HuH-7.5 (cell line): ENCODE results near the gene HNRNPM.
"Not testable (repeated sequence)": the region's sequence is repeated elsewhere in the genome, so short reads cannot be mapped to it uniquely, and the experiment has no call there.

Source experiments
- DNase-seq: peaks from one replicate; pipeline ENCODE4 v3.0.0; 2011; ENCODE audit warnings: low spot score

The HNRNPM gene

DNA sequence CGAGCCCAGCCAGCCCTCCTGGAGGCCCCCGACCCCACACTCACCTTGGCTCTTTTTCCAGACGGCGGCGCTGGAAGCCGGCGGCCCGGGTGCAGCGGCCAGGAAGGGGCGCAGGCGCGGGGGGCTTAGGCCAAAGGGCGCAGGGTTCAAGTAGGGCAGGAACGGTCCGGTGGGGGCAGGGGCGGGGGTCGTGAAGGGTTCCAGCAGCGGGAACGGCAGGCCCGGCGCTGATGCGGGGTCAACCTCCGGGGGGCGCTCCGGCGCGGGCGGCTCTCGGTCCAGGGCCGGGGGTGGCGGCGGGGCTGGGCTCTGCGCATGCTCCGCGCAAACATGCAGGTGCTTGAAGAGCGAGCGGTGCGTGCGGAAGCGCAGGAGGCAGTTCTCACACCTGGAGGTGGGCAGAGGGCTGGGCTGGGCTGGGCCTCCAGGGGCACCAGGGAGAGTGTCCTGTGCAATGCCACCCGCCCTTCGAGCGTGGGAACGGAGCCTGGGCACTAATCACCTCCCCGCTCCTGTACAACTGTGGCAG lies 66.9 kb downstream of the HNRNPM start:
- DNase-seq = no peak

DNA sequence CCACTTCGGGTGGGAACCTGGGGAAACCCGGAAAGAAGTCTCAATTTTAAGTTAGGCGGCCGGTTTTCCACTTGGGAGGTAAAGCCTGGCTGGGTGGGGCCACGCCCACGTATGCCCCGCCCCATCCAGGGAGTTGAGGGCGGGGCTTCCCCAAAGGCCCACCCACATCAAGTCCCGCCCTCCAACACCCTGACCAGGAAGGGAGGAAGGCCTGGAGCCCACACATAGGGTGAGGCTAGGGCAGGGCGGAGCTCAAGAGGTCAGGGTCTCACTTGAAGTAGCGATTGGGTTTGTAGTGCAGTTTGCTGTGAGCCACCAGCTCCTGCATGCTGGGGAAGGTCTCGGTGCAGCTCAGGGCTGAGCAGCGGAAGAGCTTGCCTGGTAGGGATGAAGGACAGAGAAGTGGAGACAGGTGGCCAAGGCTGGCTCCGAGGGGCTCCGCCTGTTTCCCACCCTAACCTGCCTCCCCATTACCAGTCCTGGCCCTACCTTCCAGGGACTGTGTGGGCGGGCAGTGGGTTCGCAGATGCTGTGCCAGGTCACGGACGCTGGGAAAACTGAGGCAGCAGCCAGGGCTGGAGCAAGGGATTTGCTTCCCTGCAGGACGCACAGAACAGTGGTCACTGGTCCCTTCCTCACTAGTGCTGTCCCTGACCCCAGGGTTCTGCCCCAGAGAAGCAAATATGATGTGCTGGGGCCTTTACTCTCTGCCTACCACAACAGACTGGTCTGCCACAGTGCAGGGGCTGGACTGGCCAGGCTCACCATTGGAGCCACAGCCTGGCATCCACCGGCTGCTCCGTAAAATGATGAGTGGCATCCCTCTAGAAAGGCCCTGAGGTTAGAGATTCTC lies 67.6 kb downstream of the HNRNPM start:
- peak; percentile 74 for DNase-seq

DNA sequence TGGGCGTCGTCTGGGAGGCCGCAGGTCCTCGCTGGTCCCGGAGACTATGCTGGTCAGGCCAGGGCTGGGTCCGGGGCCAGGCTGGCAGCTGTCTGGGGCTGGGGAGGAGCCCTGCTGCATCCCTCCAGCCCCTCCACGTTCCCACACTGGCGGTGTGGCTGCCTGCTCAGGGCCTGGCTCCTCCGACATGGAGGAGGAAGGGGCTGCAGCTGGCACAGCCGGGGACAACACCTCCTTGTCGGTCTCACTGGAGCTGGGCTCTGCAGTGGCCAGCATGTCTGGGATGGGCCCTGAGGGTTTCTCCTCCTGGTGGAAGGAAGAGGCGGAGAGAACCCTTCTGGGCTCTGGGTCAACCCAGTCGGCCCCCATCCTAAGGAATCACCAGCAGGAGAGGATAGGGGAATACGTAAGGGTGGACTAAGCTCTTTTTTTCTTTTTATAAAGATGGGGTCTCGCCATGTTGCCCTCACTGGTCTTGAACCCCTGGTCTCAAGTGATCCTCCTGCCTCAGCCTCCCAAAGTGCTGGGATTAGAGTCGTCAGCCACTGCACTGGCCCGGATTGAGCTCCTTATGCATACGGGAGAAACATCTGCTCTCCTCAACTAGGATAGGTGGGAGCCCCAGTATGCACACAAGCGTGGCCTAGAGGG lies 68.4 kb downstream of the HNRNPM start:
- DNase-seq = no peak

DNA sequence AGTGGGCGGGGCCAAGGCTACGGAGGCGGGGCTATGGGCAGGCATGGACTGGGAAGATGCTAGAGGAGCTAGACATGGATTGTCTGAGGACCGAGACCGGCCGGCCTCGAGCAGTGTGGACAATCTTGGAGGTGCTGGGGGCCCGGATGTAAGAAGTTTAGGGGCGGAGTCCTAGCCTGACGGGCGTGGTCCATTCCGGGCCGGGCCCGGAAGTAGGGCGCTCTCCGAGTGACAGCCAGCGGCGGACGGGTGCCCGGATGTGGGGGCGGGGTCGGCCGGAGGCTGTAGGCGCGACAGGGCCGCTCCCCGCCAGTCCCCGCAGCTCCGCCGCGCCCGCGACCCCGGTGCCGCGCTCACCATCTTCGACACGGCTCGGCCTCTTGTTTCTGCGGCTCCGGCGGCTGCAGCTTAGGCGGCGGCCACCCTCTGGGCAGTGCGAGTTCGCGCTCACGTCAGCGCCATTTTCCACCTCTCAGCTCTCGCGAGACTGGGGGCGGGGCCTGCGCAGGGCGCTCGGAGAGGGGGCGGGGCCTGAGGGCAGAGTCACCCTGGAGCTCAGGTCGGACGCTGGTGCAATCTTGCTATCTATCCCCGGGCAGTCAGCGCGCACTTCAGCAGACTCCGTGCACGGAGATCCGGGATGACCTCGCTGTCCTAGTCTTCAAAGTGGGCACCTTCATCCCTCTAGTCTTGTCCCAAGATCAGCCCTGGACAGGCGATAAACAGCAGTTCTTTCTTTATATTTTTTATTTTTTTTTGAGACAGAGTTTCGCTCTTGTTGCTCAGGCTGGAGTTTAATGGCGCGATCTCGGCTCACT lies 69.1 kb downstream of the HNRNPM start, which contains the start of gene ZNF414:
ZNF414 (minus strand) TSS at position 481 of the 818 bp plus-strand sequence; CDS start at position 360, 121 bp downstream.
- peak; percentile 99 for DNase-seq

GRCh38 chr19:8514505-8515009 lies 69.8 kb downstream of the HNRNPM start:
- not testable (repeated sequence) for DNase-seq

DNA sequence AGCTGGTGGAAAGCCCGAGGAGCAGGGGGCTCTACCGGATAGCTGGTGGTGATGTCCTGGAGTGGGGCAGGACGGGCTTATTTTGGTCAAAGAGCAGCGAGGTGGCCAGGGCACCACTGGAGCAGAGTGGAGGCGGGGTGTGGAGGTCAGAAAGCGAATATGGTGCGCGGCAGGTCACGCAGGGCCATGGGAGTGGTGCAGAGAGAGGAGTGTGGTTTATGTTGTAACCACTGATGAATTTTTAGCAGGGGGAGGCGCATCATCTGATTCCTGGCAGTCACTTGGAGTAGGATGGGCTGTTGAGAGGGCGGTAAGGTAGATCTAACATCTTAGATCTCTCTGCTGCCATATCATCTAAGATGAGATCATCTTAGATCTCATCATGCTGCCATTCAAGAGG lies 70.5 kb downstream of the HNRNPM start:
- DNase-seq = no peak

- DNase-seq = no peak
Observed at GRCh38 chr19:8517551-8518442, 73.0 kb downstream of the HNRNPM start.

GRCh38 chr19:8518536-8518935 lies 73.8 kb downstream of the HNRNPM start:
- no peak for DNase-seq

- no peak for DNase-seq
Observed at GRCh38 chr19:8519388-8519787, 74.6 kb downstream of the HNRNPM start.

DNA sequence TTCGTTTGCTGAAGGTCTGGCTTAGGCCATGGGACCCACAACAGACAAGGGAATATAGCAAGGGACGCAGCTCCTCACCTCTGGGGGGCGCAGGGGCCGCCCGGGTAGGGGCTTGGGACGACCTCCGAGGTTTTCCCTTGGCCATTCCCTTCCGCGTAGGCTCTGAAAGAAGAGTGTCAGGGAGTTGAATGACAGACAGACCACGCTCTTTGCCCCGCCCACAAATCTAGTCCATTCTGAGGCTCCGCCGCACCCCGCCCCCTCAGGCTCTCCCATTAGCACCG lies 80.6 kb downstream of the HNRNPM start:
- no peak for DNase-seq

DNA sequence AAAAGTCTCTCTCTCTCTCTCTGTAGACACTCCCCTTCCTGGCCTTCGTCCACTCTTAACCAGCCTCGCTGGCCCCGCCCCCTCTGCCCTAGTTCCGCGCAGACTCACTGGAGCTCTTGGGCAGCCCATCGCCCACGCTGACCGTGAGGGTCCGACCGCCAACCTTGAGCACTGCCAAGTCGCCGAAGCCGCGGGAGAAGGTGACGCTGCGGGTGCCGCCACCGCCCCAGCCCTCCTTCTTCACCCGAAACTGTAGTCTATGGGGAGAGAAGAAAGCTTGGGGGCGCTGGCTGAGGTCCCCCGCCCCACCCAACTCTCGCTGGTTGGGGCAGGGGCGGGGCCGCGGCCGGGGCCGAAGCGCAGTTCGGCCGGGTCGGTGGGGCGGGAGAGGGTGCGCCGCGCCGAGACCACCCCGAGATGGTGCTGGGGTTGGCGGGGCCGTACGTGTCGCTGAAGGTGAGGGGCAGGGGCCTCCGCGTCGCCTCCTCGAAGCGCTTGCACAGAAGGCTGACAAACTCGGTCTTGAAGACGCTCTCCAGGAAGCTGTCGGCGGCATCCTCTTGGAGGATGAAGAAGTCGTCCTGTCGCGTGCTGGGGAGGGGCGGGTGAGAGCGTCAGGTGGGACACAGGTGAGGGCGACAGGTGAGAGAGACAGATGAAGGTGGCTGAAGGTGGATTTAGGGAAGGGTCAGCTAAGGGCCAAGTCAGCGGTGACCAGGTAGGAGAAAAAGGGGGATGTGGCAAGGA lies 81.7 kb downstream of the HNRNPM start:
- peak; percentile 80 for DNase-seq

DNA sequence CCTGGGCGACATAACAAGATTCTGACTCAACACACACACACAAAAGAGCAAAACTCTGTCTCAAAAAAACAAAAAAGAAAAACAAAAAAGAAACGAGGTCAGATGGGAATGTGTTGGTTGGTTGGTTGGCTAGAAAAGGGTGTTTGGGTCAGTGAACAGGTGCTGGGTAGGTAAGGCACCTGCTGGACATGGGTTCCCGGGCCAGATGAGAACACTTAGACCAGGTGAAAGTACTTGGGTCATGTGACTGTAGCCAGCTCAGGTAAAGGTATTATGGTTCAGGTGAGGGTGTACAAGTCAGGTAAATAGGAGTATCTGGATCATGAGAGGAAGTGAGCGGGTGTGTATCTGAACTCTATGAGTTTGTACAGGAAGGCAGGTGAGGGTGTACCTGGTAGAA lies 83.7 kb downstream of the HNRNPM start:
- no peak for DNase-seq

GRCh38 chr19:8529369-8530006 lies 84.7 kb downstream of the HNRNPM start:
- no peak for DNase-seq

DNA sequence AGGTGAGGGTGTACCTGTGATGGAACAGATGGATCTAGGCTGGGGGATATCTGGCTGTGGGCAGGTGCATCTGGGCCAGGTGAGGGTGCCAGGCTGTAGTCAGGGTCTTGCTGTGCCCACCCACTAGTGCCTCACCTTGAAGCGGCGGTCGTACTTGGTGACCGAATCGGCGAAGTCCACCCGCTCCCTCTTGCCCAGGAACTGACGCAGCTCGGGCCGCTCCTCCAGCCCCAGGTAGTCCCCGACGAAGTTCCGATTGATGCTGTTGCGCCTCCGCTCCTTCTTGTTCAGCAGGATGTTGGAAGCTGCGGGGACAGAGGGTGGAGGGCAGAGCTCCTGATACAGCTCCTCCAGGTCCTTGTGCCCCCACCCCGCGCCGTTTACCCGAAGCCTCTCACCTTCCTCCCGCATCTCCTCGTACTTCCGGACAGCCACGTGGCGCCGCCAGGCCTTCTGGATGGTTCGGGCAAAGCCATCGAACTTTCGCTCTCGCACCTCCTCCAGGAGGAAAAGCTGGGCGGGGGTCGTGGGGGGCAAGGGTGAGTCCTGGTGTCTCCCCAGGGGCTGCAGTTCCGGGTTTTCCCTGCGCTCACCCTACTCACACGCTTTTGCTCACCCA lies 85.4 kb downstream of the HNRNPM start:
- DNase-seq = no peak

DNA sequence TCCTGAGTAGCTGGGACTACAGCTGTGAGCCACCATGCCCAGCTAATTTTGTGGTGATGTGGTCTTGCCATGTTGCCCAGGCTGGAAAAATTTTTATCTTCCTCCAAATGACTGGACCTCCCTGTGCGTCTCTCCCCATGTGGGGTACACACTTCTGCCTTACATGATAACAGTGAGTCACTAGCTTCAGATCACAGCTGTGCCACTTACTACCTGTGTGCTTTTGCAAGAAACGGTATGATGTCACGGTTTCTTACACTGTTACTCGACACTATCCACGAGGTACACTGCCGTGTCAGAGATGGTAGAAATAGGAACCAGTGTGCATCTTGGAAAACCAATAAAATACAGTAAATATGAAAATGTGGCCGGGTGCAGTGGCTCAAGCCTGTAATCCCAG lies 86.7 kb downstream of the HNRNPM start:
- no peak for DNase-seq

DNA sequence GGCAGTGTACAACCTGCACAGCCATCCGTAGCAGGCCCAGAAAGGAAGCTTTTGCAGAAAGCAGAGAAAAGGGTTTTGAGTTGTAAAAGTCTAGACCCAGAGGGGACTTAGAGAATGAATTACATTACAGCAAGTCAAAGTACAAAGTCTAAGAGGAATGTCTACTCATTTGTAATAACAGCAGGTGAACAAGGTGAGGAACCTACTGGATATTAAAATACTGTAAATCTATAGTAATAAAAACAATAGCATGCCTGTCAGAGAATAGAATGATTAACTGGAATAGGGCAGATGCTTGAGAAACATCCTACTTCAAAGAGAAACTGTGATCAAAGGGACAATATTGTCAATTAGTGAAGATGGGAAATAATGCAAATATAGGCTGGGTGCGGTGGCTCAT lies 87.5 kb downstream of the HNRNPM start:
- no peak for DNase-seq

DNA sequence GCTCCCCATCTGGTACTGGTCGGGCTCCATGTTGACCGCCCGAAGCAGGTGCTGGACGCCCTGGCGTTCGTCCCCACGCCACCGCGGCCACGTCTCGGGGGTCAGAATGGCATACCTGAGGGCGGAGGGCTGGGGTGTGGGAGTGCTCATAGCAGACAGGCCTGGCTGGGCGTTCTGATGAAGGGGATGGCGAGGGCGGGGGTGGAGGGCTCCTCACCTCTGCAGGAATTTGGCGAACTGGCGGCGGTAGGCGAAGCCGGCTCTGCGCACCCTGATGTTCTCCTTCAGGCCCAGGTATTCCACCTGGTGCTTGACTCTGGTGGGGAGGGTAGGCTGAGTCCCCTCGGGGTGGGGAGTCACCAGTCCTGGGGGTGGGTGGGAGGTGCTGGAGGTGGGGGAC lies 91.5 kb downstream of the HNRNPM start:
- no peak for DNase-seq

DNA sequence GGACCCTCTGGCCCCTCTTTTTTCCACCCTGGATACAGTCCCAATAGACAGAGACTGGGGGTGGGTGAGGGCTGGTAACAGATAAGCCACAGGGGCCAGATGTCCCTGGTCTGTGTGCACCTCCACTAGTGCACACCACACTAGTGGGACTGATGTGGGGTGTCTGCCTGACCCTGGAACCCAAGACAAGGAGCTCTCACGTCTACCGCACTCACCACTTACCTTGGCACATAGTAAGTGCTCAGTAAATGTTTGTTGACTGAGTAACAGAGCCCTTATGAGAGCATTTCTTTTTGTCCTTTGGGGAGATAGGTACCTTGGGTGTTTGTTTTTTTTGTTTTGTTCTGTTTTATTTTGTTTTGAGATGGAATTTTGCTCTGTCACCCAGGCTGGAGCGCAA lies 92.3 kb downstream of the HNRNPM start:
- no peak for DNase-seq
